ENCODE data around the gene MAPK4. TPM values are rescaled to one million over a fixed set of nuclear protein-coding genes. Genes with fewer than 3 reads are reported as not detected.

MAPK4 gene
- total RNA-seq, 1 donor = not detected

DNA sequence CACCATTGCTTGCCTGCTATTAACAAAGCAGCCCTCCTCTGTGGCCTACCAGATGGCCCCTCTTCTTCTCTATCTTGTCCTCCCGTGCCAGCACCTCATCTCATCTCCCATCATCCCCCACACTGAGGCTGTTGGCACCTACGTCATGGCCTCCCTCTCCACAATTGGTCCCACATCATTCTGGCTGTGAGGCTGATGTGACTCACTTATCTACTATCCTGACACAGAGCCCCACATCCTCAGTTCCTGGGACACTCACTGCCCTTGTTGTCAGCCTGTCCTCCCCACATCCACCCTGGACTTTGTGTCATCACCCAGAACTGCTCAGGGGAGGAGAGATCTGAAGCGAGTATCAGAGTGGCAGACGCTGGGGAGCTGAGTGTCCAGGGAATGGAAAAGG is 157.0 kb downstream of the MAPK4 start:
- Histone ChIP-seq H3K4me3 (ENCODE audit: insufficient read depth, low read length) (no peak overlapping the region), H2AFZ (ENCODE audit: low read length) (no peak overlapping the region), H3K27me3 (ENCODE audit: insufficient read depth, low read length) (no peaks in the 10 kb centered on the region), H4K20me1 (ENCODE audit: insufficient read depth, low read length) (no peaks in the 10 kb centered on the region), H3K4me1 (ENCODE audit: insufficient read depth, low read length) (no peaks in the 10 kb centered on the region), H3K9me3 (ENCODE audit: low read depth, low read length) (no peaks in the 10 kb centered on the region), H3K79me2 (ENCODE audit: insufficient read depth, low read length) (no peaks in the 10 kb centered on the region), H3K36me3 (ENCODE audit: insufficient read depth, low read length) (no peaks in the 10 kb centered on the region), H3K27ac (ENCODE audit: low read depth, low read length) (no peak overlapping the region), H3K4me2 (ENCODE audit: insufficient read depth, low read length) (no peak overlapping the region)
- TF ChIP-seq, protein P1, sequence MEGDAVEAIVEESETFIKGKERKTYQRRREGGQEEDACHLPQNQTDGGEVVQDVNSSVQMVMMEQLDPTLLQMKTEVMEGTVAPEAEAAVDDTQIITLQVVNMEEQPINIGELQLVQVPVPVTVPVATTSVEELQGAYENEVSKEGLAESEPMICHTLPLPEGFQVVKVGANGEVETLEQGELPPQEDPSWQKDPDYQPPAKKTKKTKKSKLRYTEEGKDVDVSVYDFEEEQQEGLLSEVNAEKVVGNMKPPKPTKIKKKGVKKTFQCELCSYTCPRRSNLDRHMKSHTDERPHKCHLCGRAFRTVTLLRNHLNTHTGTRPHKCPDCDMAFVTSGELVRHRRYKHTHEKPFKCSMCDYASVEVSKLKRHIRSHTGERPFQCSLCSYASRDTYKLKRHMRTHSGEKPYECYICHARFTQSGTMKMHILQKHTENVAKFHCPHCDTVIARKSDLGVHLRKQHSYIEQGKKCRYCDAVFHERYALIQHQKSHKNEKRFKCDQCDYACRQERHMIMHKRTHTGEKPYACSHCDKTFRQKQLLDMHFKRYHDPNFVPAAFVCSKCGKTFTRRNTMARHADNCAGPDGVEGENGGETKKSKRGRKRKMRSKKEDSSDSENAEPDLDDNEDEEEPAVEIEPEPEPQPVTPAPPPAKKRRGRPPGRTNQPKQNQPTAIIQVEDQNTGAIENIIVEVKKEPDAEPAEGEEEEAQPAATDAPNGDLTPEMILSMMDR (IDR thresholded peaks at IDR 0.05; ENCODE audit: extremely low read depth, low read depth, low read length) = no peak
- DNase-seq (ENCODE audit: insufficient read length, low spot score, missing footprints) = peak; percentile 49

DNA sequence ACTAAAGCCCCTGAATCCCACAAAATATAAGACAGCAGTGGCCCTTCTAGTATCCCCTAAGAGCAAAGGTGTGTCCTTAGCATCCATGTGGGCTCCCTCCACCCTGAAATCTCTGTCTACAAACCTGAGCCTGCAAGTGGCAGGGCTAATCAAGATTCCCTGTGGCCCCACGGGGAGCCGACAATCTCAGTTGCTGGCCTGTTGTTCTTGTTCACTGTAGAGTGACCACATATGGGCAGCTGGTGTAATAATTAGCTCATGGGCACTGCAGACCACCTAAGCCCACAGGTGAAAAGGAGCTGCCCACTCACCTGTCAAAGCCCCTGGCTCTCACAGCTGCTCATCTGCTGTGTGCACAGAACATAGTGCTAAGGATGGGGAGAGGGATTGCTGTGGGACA is 157.7 kb downstream of the MAPK4 start:
- H3K36me3 ChIP-seq (ENCODE audit: insufficient read depth, low read length) = no peaks in the 10 kb centered on the region

DNA sequence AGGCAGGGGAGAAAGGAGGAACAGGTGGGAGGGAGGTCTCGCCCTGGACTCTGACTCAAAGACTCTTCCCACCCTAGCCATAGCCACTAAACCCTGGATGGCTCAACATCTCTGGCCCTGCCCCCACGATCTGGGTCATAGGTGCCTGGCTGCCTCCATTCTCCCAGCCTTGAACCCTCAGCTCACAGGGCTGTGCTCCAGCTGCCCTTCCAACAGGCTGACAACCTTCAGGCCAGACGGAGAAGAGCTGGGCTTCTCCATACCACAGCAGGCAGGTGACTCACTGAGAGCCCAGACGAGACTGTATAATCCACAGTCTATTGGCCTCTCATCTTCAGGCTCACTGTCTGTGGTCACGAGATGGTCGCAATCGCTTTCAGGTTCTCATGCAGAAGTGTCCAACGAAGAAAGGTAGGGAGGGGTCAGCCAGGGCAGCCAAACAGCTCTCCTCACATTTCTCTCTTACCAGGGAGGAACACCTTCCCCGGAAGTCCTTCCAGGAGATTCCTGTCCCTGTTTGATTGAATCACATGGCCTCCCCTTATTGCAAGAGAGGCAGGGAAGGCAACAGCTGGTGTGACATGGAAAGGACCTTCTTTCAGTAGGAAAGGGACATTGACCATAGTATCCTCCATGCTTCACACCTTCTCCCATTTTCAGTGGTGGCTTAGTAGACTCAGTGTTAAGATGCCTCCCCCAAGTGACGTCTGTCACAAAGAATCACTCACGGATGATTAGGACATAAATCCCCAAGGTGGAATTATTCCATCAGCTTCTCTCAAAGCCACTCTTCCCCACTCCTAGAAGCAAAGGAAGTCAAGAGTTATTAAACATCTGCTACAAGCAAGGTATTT is 159.8 kb downstream of the MAPK4 start:
- H3K27me3 ChIP-seq (ENCODE audit: insufficient read depth, low read length) = no peaks in the 10 kb centered on the region
- no peaks in the 10 kb centered on the region for H3K9me3 ChIP-seq (ENCODE audit: low read depth, low read length)
- H4K20me1 ChIP-seq (ENCODE audit: insufficient read depth, low read length) = no peaks in the 10 kb centered on the region
- TF ChIP-seq, protein P1 (IDR thresholded peaks at IDR 0.05; ENCODE audit: extremely low read depth, low read depth, low read length) = no peak
- no peak overlapping the region for H3K4me2 ChIP-seq (ENCODE audit: insufficient read depth, low read length)
- no peak overlapping the region for H2AFZ ChIP-seq (ENCODE audit: low read length)
- no peak overlapping the region for H3K4me3 ChIP-seq (ENCODE audit: insufficient read depth, low read length)
- H3K27ac ChIP-seq (ENCODE audit: low read depth, low read length) = no peak overlapping the region
- no peaks in the 10 kb centered on the region for H3K36me3 ChIP-seq (ENCODE audit: insufficient read depth, low read length)
- DNase-seq (ENCODE audit: insufficient read length, low spot score, missing footprints) = no peak
- no peaks in the 10 kb centered on the region for H3K4me1 ChIP-seq (ENCODE audit: insufficient read depth, low read length)
- no peaks in the 10 kb centered on the region for H3K79me2 ChIP-seq (ENCODE audit: insufficient read depth, low read length)

More for the DNA sequence above, 157.7 kb downstream of the MAPK4 start:
- peak; percentile 14 for DNase-seq (ENCODE audit: insufficient read length, low spot score, missing footprints)
- H3K9me3 ChIP-seq (ENCODE audit: low read depth, low read length) = no peaks in the 10 kb centered on the region
- no peaks in the 10 kb centered on the region for H3K4me1 ChIP-seq (ENCODE audit: insufficient read depth, low read length)
- H3K79me2 ChIP-seq (ENCODE audit: insufficient read depth, low read length) = no peaks in the 10 kb centered on the region
- TF ChIP-seq, protein P1 (IDR thresholded peaks at IDR 0.05; ENCODE audit: extremely low read depth, low read depth, low read length) = no peak
- no peaks in the 10 kb centered on the region for H3K27me3 ChIP-seq (ENCODE audit: insufficient read depth, low read length)
- no peak overlapping the region for H2AFZ ChIP-seq (ENCODE audit: low read length)
- no peaks in the 10 kb centered on the region for H4K20me1 ChIP-seq (ENCODE audit: insufficient read depth, low read length)
- H3K27ac ChIP-seq (ENCODE audit: low read depth, low read length) = no peak overlapping the region
- no peak overlapping the region for H3K4me2 ChIP-seq (ENCODE audit: insufficient read depth, low read length)
- H3K4me3 ChIP-seq (ENCODE audit: insufficient read depth, low read length) = no peak overlapping the region

DNA sequence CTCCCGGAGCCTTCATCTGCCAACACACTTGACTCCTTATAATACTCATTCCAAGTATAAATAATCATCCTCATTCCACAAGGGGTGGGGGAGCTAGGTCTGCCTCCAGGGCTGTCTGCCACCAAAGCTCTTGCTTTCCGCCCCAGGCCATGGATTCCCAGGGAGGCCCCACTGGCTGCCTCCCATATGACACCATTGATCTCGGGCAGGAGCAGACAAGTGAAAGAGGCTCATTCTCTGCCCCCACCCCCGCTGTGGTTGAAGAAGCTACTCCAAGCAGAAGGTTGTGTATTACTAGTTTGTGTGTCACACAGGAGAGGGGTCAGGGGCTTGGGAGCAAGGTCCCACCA is 160.4 kb downstream of the MAPK4 start:
- Histone ChIP-seq H3K27me3 (ENCODE audit: insufficient read depth, low read length) (no peaks in the 10 kb centered on the region), H3K4me3 (ENCODE audit: insufficient read depth, low read length) (no peak overlapping the region), H3K36me3 (ENCODE audit: insufficient read depth, low read length) (no peaks in the 10 kb centered on the region), H2AFZ (ENCODE audit: low read length) (no peak overlapping the region), H3K4me2 (ENCODE audit: insufficient read depth, low read length) (no peak overlapping the region), H4K20me1 (ENCODE audit: insufficient read depth, low read length) (no peaks in the 10 kb centered on the region), H3K79me2 (ENCODE audit: insufficient read depth, low read length) (no peaks in the 10 kb centered on the region), H3K27ac (ENCODE audit: low read depth, low read length) (no peak overlapping the region), H3K9me3 (ENCODE audit: low read depth, low read length) (no peaks in the 10 kb centered on the region), H3K4me1 (ENCODE audit: insufficient read depth, low read length) (no peaks in the 10 kb centered on the region)
- TF ChIP-seq, protein P1 (IDR thresholded peaks at IDR 0.05; ENCODE audit: extremely low read depth, low read depth, low read length) = no peak
- no peak for DNase-seq (ENCODE audit: insufficient read length, low spot score, missing footprints)

All from osteoblast (primary cell).